ENCODE data around the gene MRPL17.

GRCh38 chr11:6681949-6682348 lies 1.2 kb downstream of the MRPL17 start:
- TF ChIP-seq CTCF (conservative IDR thresholded peaks at IDR 0.05) (no peak), ZFX (IDR thresholded peaks at IDR 0.05) (no peak)

All from C4-2B (cell line).